Ascending aorta (tissue), 2 donors: ENCODE data around the gene UBAP2L. TPM values are rescaled to one million over a fixed set of nuclear protein-coding genes. Genes with fewer than 3 reads are reported as not detected.
A peak's percentile ranks its signal among the peaks of the same experiment; 100 is the strongest.
"Not testable (repeated sequence)": the region's sequence is repeated elsewhere in the genome, so short reads cannot be mapped to it uniquely, and the experiment has no call there.

Experiments used
- DNase-seq, 2 donors: peaks; one replicate each; pipeline ENCODE4 v3.0.0-alpha.2; 2019; ENCODE audit warnings: low spot score in 2 of 2
- H3K27ac ChIP-seq, 2 donors: fragments of 200-600 bp; sonication (generic); one replicate each; pipeline ENCODE4 v1.5.1; 2016 to 2017; ENCODE audit warnings: mild to moderate bottlenecking in 1 of 2
- H3K27me3 ChIP-seq: fragments of 200-600 bp; sonication (generic); one replicate; pipeline ENCODE4 v1.5.1; 2017
- H3K36me3 ChIP-seq, 2 donors: fragments of 200-600 bp; sonication (generic); one replicate each; pipeline ENCODE4 v1.5.1; 2016
- H3K4me1 ChIP-seq, 2 donors: fragments of 200-600 bp; sonication (generic); one replicate each; pipeline ENCODE4 v1.5.1; 2016 to 2017; ENCODE audit warnings: mild to moderate bottlenecking in 1 of 2
- H3K4me3 ChIP-seq, 2 donors: fragments of 200-600 bp; sonication (generic); one replicate each; pipeline ENCODE4 v1.5.1; 2016 to 2017; ENCODE audit warnings: mild to moderate bottlenecking in 1 of 2
- H3K9me3 ChIP-seq, 2 donors: fragments of 200-600 bp; sonication (generic); one replicate each; pipeline ENCODE4 v1.5.1; 2016
- intact Hi-C: fragments of 100-400 bp; cut with DNase I; formaldehyde crosslinking; loops from one replicate; pipeline ENCODE4 v1.15.1; 2023
- total RNA-seq: library from RNA; depleted of rRNA; stranded (reverse); fragments of >200 nt; gene quantifications from one replicate; pipeline ENCODE4 v1.1.0, GENCODE V29; 2016
- TF ChIP-seq, protein P1 (sequence below), 3 experiments: fragments of 200-600 bp in 2 of 3; fragments of 450-650 bp in 1 of 3; sonication (generic) in 2 of 3; IDR thresholded peaks; one replicate each; pipeline ENCODE4 v1.5.1; 2016 to 2019; ENCODE audit warnings: antibody characterized with exemption in 3 of 3, mild to moderate bottlenecking in 1 of 3, moderate library complexity in 1 of 3

UBAP2L gene
- total RNA-seq, 1 donor from 2014 or later: 67.8 TPM

DNA sequence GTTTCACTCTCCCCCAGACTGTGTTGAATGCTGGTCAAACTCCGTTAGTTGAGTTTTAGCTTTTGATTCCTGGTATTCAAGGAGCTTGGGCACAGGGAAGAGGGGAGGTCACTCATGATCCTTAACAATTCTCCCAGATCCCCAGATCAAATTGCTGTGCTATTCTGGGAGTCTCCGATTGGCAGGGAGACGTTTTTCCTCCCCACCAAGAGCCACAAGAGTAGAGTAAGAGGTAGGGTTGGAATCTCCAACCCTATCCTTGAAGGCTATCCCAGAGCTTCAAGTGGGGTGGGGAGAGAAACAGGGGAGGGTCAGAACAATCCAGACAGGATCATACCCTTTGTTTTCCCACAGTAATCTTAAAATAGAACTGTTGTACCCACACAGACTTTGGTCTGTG is 28.3 kb upstream of the UBAP2L start:
- DNase-seq: no peak
- TF ChIP-seq, protein P1, sequence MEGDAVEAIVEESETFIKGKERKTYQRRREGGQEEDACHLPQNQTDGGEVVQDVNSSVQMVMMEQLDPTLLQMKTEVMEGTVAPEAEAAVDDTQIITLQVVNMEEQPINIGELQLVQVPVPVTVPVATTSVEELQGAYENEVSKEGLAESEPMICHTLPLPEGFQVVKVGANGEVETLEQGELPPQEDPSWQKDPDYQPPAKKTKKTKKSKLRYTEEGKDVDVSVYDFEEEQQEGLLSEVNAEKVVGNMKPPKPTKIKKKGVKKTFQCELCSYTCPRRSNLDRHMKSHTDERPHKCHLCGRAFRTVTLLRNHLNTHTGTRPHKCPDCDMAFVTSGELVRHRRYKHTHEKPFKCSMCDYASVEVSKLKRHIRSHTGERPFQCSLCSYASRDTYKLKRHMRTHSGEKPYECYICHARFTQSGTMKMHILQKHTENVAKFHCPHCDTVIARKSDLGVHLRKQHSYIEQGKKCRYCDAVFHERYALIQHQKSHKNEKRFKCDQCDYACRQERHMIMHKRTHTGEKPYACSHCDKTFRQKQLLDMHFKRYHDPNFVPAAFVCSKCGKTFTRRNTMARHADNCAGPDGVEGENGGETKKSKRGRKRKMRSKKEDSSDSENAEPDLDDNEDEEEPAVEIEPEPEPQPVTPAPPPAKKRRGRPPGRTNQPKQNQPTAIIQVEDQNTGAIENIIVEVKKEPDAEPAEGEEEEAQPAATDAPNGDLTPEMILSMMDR (IDR thresholded peaks at IDR 0.05): no peak
- Histone ChIP-seq H3K27ac (no peak overlapping the region), H3K27me3 (no peaks in the 10 kb centered on the region), H3K9me3 (no peaks in the 10 kb centered on the region), H3K4me3 (no peak overlapping the region), H3K4me1 (no peaks in the 10 kb centered on the region), H3K36me3 (no peaks in the 10 kb centered on the region)
- intact Hi-C loops: no loop called here

GRCh38 chr1:154193821-154194220 is 26.9 kb upstream of the UBAP2L start:
- H3K9me3 ChIP-seq: no peaks in the 10 kb centered on the region
- H3K27me3 ChIP-seq: no peaks in the 10 kb centered on the region
- no peak for DNase-seq
- no peaks in the 10 kb centered on the region for H3K36me3 ChIP-seq
- H3K27ac ChIP-seq: no peak overlapping the region
- H3K4me1 ChIP-seq: no peaks in the 10 kb centered on the region
- H3K4me3 ChIP-seq: no peak overlapping the region
- TF ChIP-seq, protein P1 (IDR thresholded peaks at IDR 0.05): no peak
- intact Hi-C loops: no loop called here

- peak overlapping the region in 1 of 2 donors; percentile 26 for H3K27ac ChIP-seq
Observed at GRCh38 chr1:154198756-154199562, 21.8 kb upstream of the UBAP2L start.

DNA sequence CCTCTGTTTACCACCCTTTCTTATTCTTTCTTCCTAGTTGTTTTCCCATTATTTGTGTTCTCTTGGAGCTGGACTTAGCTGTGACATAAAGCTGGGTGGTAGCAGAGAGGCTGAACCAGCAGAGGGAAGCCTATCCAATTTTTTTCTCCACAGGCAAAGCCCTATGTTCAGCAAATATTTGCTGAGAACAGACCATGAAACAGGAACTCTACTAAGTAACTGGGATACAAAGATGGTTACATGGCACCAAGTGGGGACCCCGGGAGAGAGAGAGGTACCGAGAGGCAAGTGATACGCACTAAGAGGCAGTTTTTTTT is 21.2 kb upstream of the UBAP2L start:
- DNase-seq: no peak
- peak overlapping the region in 1 of 2 donors; percentile 26 for H3K27ac ChIP-seq

More at GRCh38 chr1:154198756-154199562, 21.8 kb upstream of the UBAP2L start:
- DNase-seq: peak in 1 of 2 donors; percentile 77
- Histone ChIP-seq H3K4me3 (peak overlapping the region in 1 of 2 donors; percentile 22), H3K27me3 (no peaks in the 10 kb centered on the region), H3K36me3 (no peaks in the 10 kb centered on the region), H3K9me3 (no peaks in the 10 kb centered on the region), H3K4me1 (no peaks in the 10 kb centered on the region)
- intact Hi-C loops: loop anchor here (1.0 kb wide), 1 partner anchor 73 kb away; the partner anchor contains the start of gene HAX1
- TF ChIP-seq, protein P1 (IDR thresholded peaks at IDR 0.05): peak; percentile 23 to 52 (median 50)

GRCh38 chr1:154205778-154206177 is 15.0 kb upstream of the UBAP2L start:
- H3K27ac ChIP-seq, H3K9me3 ChIP-seq, DNase-seq, H3K4me3 ChIP-seq, H3K4me1 ChIP-seq, intact Hi-C loops, H3K27me3 ChIP-seq: not testable (repeated sequence)
- peaks cover 47 to 60% of the 10 kb centered on the region in 2 donors for H3K36me3 ChIP-seq

More for the DNA sequence above, 21.2 kb upstream of the UBAP2L start:
- H3K4me3 ChIP-seq: peak overlapping the region in 1 of 2 donors; percentile 22
- TF ChIP-seq, protein P1 (IDR thresholded peaks at IDR 0.05): no peak
- H3K36me3 ChIP-seq: no peaks in the 10 kb centered on the region
- no peaks in the 10 kb centered on the region for H3K9me3 ChIP-seq
- H3K4me1 ChIP-seq: no peaks in the 10 kb centered on the region
- no peaks in the 10 kb centered on the region for H3K27me3 ChIP-seq
- intact Hi-C loops: loop anchor here (1.0 kb wide), 1 partner anchor 73 kb away; the partner anchor contains the start of gene HAX1

DNA sequence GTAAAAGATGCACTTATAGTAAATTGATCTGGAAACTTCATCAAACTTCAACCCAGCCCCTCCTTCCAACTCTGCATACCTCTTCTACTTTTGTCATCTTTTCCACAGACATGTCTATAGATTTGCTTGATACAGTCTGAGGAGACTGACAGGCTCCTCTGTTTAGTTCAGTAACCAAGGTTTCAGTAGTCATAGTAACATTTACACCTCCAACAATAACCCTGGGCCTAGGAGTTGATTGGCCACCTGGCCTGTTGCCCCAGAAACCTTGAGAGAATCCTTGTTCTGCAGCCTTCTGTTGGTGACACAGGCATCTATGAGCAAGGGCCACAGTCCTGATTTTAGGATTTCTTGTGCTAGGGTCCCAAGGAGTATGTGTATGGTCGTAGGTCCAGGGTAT is 14.6 kb upstream of the UBAP2L start, which contains the start of gene CFAP141:
TSS of gene CFAP141 (minus strand) at position 138 of the 400 bp plus-strand sequence. CDS start at position 112, 26 bp downstream.
- no peak within 1 kb of the TSS for H3K27ac ChIP-seq
- H3K9me3 ChIP-seq: no peaks in the 10 kb centered on the region
- no peaks in the 10 kb centered on the region for H3K4me1 ChIP-seq
- H3K4me3 ChIP-seq: no peak within 1 kb of the TSS
- H3K27me3 ChIP-seq: no peaks in the 10 kb centered on the region
- DNase-seq: no peak
- TF ChIP-seq, protein P1 (IDR thresholded peaks at IDR 0.05): no peak
- peaks cover 50 to 64% of the 10 kb centered on the region in 2 donors for H3K36me3 ChIP-seq
- intact Hi-C loops: no loop called here
